Activated CD4-positive, alpha-beta T cell treated with anti-CD3 and anti-CD28 coated beads for 36 hours (primary cell): ENCODE data around the gene RPL23. TPM values are rescaled to one million over a fixed set of nuclear protein-coding genes. Genes with fewer than 3 reads are reported as not detected.
A peak's percentile ranks its signal among the peaks of the same experiment; 100 is the strongest.

Experiments used
- ATAC-seq: fragments of 200-7000 bp; cut with Tn5 transposase; one replicate; pipeline ENCODE4 v1.10.0; 2021; ENCODE audit warnings: mild to moderate bottlenecking, moderate library complexity
- CTCF ChIA-PET: fragments of 350-600 bp; sonication (Branson Sonifier 250); formaldehyde crosslinking; loops from one replicate; lab custom pipeline; 2021; ENCODE audit warnings: antibody characterized with exemption; lab: Charles Lee
- POLR2A ChIA-PET: fragments of 350-600 bp; sonication (Branson Sonifier 250); formaldehyde crosslinking; loops from one replicate; lab custom pipeline; 2021; ENCODE audit warnings: antibody characterized with exemption, inconsistent platforms; lab: Charles Lee
- DNase-seq: peaks from one replicate; pipeline ENCODE4 v3.0.0-alpha.2; 2020
- H3K27ac Mint-ChIP-seq: one replicate; pipeline ENCODE4 v1.8.0; 2021; ENCODE audit warnings: mixed read lengths
- H3K27me3 Mint-ChIP-seq: one replicate; pipeline ENCODE4 v1.8.0; 2021; ENCODE audit warnings: mixed read lengths
- H3K36me3 Mint-ChIP-seq: one replicate; pipeline ENCODE4 v1.8.0; 2021; ENCODE audit warnings: low read depth, mixed read lengths
- H3K4me1 Mint-ChIP-seq: one replicate; pipeline ENCODE4 v1.8.0; 2021; ENCODE audit warnings: mixed read lengths
- H3K4me3 Mint-ChIP-seq: one replicate; pipeline ENCODE4 v1.8.0; 2021; ENCODE audit warnings: mild to moderate bottlenecking, moderate library complexity, mixed read lengths
- H3K9me3 Mint-ChIP-seq: one replicate; pipeline ENCODE4 v1.8.0; 2021; ENCODE audit warnings: low read depth, mixed read lengths
- intact Hi-C, 2 experiments: fragments of 100-400 bp; cut with DNase I in 1 of 2; cut with micrococcal nuclease in 1 of 2; formaldehyde crosslinking; loops; one replicate each; pipeline versions ENCODE4 v1.14.2 to v1.15.1; 2022 to 2024; cut with DNase I, micrococcal nuclease
- total RNA-seq, 2 experiments: library from RNA; stranded (reverse); gene quantifications; one replicate each; pipeline ENCODE4 v1.2.3, GENCODE V29; 2021

The RPL23 gene
- total RNA-seq, 2 experiments from 2014 or later, result 1,886 to 1,896 TPM

- Mint-ChIP-seq H3K27me3 (no peaks in the 10 kb centered on the region), H3K4me1 (peaks cover 84% of the 10 kb centered on the region), H3K36me3 (peaks cover 50% of the 10 kb centered on the region), H3K9me3 (no peaks in the 10 kb centered on the region), H3K4me3 (no peak overlapping the region), H3K27ac (peak overlapping the region; percentile 59)
- ChIA-PET CTCF (interaction anchor here (0.5 to 1.4 kb wide), 5 partner anchors 9 to 1176 kb away, joined by 3 to 8 read pairs (median 3); partner anchors contain the start of gene RPL23), POLR2A (no interaction called here)
- intact Hi-C loops, result no loop called here
- ATAC-seq (peak; percentile 37), DNase-seq (peak; percentile 61)
Observed at GRCh38 chr17:38893607-38894006, 40.1 kb upstream of the RPL23 start.

- no peak overlapping the region for H3K4me3 Mint-ChIP-seq
- H3K4me1 Mint-ChIP-seq, result peaks cover 82% of the 10 kb centered on the region
- intact Hi-C loops, result no loop called here
Observed at GRCh38 chr17:38893113-38893512, 39.6 kb upstream of the RPL23 start.

GRCh38 chr17:38892620-38893019 lies 39.1 kb upstream of the RPL23 start:
- ChIA-PET CTCF (no interaction called here), POLR2A (interaction anchor here (0.7 to 1.0 kb wide), 2 partner anchors 9 to 23 kb away, joined by 3 to 5 read pairs; partner anchors contain the start of gene LASP1)
- DNase-seq (no peak), ATAC-seq (no peak)
- H3K27me3 Mint-ChIP-seq, result no peaks in the 10 kb centered on the region
- peak overlapping the region; percentile 65 for H3K27ac Mint-ChIP-seq
- intact Hi-C loops, result no loop called here
- H3K36me3 Mint-ChIP-seq, result peaks cover 47% of the 10 kb centered on the region
- H3K9me3 Mint-ChIP-seq, result no peaks in the 10 kb centered on the region
- H3K4me1 Mint-ChIP-seq, result peaks cover 82% of the 10 kb centered on the region
- H3K4me3 Mint-ChIP-seq, result no peak overlapping the region

More at GRCh38 chr17:38893113-38893512, 39.6 kb upstream of the RPL23 start:
- H3K27ac Mint-ChIP-seq, result peak overlapping the region; percentile 59
- ChIA-PET POLR2A (no interaction called here), CTCF (interaction anchor here (1.1 kb wide), 1 partner anchor 39 kb away, joined by 3 read pairs; the partner anchor contains the start of gene RPL23)
- ATAC-seq (no peak), DNase-seq (no peak)
- H3K27me3 Mint-ChIP-seq, result no peaks in the 10 kb centered on the region
- no peaks in the 10 kb centered on the region for H3K9me3 Mint-ChIP-seq
- H3K36me3 Mint-ChIP-seq, result peaks cover 47% of the 10 kb centered on the region

GRCh38 chr17:38892083-38892482 lies 38.6 kb upstream of the RPL23 start:
- Mint-ChIP-seq H3K4me3 (no peak overlapping the region), H3K9me3 (no peaks in the 10 kb centered on the region), H3K36me3 (peaks cover 44% of the 10 kb centered on the region), H3K4me1 (peaks cover 82% of the 10 kb centered on the region), H3K27me3 (no peaks in the 10 kb centered on the region), H3K27ac (peak overlapping the region; percentile 85)
- ChIA-PET POLR2A (interaction anchor here (0.7 to 1.0 kb wide), 2 partner anchors 8 to 23 kb away, joined by 3 to 5 read pairs; partner anchors contain the start of gene LASP1), CTCF (no interaction called here)
- ATAC-seq (peak; percentile 30), DNase-seq (peak; percentile 52)
- intact Hi-C loops, result no loop called here

- H3K36me3 Mint-ChIP-seq, result peaks cover 38% of the 10 kb centered on the region
- peak; percentile 11 for ATAC-seq
- ChIA-PET CTCF (interaction anchor here (0.5 kb wide), 1 partner anchor 9 kb away, joined by 3 read pairs; no protein-coding TSS in a partner anchor), POLR2A (interaction anchor here (1.0 kb wide), 1 partner anchor 22 kb away, joined by 5 read pairs; the partner anchor contains the start of gene LASP1)
- H3K9me3 Mint-ChIP-seq, result no peaks in the 10 kb centered on the region
- H3K27me3 Mint-ChIP-seq, result no peaks in the 10 kb centered on the region
- intact Hi-C loops, result no loop called here
- H3K27ac Mint-ChIP-seq, result peak overlapping the region; percentile 85
- no peak overlapping the region for H3K4me3 Mint-ChIP-seq
- no peak for DNase-seq
- H3K4me1 Mint-ChIP-seq, result peaks cover 80% of the 10 kb centered on the region
Observed at GRCh38 chr17:38891441-38891840, 37.9 kb upstream of the RPL23 start.

- DNase-seq (no peak), ATAC-seq (no peak)
- Mint-ChIP-seq H3K9me3 (no peaks in the 10 kb centered on the region), H3K4me1 (peaks cover 85% of the 10 kb centered on the region), H3K27ac (peak overlapping the region; percentile 78), H3K27me3 (no peaks in the 10 kb centered on the region), H3K4me3 (peak overlapping the region; percentile 18), H3K36me3 (peaks cover 38% of the 10 kb centered on the region)
- ChIA-PET POLR2A (no interaction called here), CTCF (no interaction called here)
- intact Hi-C loops, result no loop called here
Observed at GRCh38 chr17:38890410-38890746, 36.9 kb upstream of the RPL23 start.

- Mint-ChIP-seq H3K36me3 (peaks cover 37% of the 10 kb centered on the region), H3K9me3 (no peaks in the 10 kb centered on the region), H3K27ac (peak overlapping the region; percentile 78), H3K4me3 (peak overlapping the region; percentile 18), H3K27me3 (no peaks in the 10 kb centered on the region), H3K4me1 (peaks cover 90% of the 10 kb centered on the region)
- POLR2A ChIA-PET, result interaction anchor here (0.8 kb wide), 1 partner anchor 16 kb away, joined by 5 read pairs; no protein-coding TSS in a partner anchor
- DNase-seq (no peak), ATAC-seq (no peak)
- CTCF ChIA-PET, result interaction anchor here (0.6 to 1.2 kb wide), 3 partner anchors 8 to 252 kb away, joined by 3 to 4 read pairs (median 3); no protein-coding TSS in a partner anchor
- intact Hi-C loops, result no loop called here
Observed at GRCh38 chr17:38889745-38890409, 36.4 kb upstream of the RPL23 start.

GRCh38 chr17:38888842-38889241 lies 35.3 kb upstream of the RPL23 start:
- no peak for ATAC-seq
- H3K4me1 Mint-ChIP-seq, result peaks cover 90% of the 10 kb centered on the region
- H3K27me3 Mint-ChIP-seq, result no peaks in the 10 kb centered on the region
- no peaks in the 10 kb centered on the region for H3K9me3 Mint-ChIP-seq
- H3K36me3 Mint-ChIP-seq, result peaks cover 36% of the 10 kb centered on the region
- CTCF ChIA-PET, result interaction anchor here (1.2 kb wide), 1 partner anchor 9 kb away, joined by 3 read pairs; no protein-coding TSS in a partner anchor
- H3K4me3 Mint-ChIP-seq, result no peak overlapping the region
- POLR2A ChIA-PET, result interaction anchor here (0.8 kb wide), 1 partner anchor 15 kb away, joined by 5 read pairs; no protein-coding TSS in a partner anchor
- intact Hi-C loops, result no loop called here
- DNase-seq, result no peak
- no peak overlapping the region for H3K27ac Mint-ChIP-seq

- intact Hi-C loops, result no loop called here
- DNase-seq (no peak), ATAC-seq (no peak)
- Mint-ChIP-seq H3K36me3 (peaks cover 51% of the 10 kb centered on the region), H3K9me3 (no peaks in the 10 kb centered on the region), H3K27me3 (no peaks in the 10 kb centered on the region), H3K4me3 (no peak overlapping the region), H3K4me1 (peaks cover 90% of the 10 kb centered on the region), H3K27ac (peak overlapping the region; percentile 25)
- ChIA-PET CTCF (interaction anchor here (0.8 to 2.3 kb wide), 4 partner anchors 14 to 19 kb away, joined by 4 to 10 read pairs (median 6); partner anchors contain the start of gene LASP1), POLR2A (interaction anchor here (0.7 to 1.0 kb wide), 2 partner anchors 9 to 17 kb away, joined by 3 to 7 read pairs; partner anchors contain the start of gene LASP1)
Observed at GRCh38 chr17:38886643-38887010, 33.1 kb upstream of the RPL23 start.

- DNase-seq (no peak), ATAC-seq (no peak)
- ChIA-PET CTCF (interaction anchor here (0.5 to 2.3 kb wide), 8 partner anchors 9 to 1383 kb away, joined by 3 to 10 read pairs (median 3); partner anchors contain the start of gene LASP1), POLR2A (interaction anchor here (0.7 to 1.0 kb wide), 2 partner anchors 8 to 17 kb away, joined by 3 to 7 read pairs; partner anchors contain the start of gene LASP1)
- H3K27ac Mint-ChIP-seq, result peak overlapping the region; percentile 26
- no peaks in the 10 kb centered on the region for H3K9me3 Mint-ChIP-seq
- no peaks in the 10 kb centered on the region for H3K27me3 Mint-ChIP-seq
- H3K4me3 Mint-ChIP-seq, result peak overlapping the region; percentile 0
- peaks cover 55% of the 10 kb centered on the region for H3K36me3 Mint-ChIP-seq
- H3K4me1 Mint-ChIP-seq, result peaks cover 90% of the 10 kb centered on the region
- intact Hi-C loops, result no loop called here
Observed at GRCh38 chr17:38885728-38886642, 32.5 kb upstream of the RPL23 start.
